Astrocyte of the spinal cord (primary cell): ENCODE data around the gene CCDC47.

Source experiments
- DNase-seq: peaks from one replicate; pipeline ENCODE4 v3.0.0; 2011; ENCODE audit warnings: low read depth, low spot score
- H3K4me3 ChIP-seq: 2 replicates; pipeline ENCODE4 v1.5.1; 2011; ENCODE audit warnings: low read depth, mild to moderate bottlenecking, low read length, moderate library complexity
- in situ Hi-C: cut with HindIII; loops from 2 replicates; pipeline ENCODE4 v1.10.0; 2017; ENCODE audit warnings: low sequenced_read_pairs
- TF ChIP-seq, protein P1 (sequence below): IDR thresholded peaks from 2 replicates; pipeline ENCODE4 v1.5.1; 2012; ENCODE audit warnings: low read depth, mild to moderate bottlenecking, low read length, inconsistent platforms

CCDC47 gene

DNA sequence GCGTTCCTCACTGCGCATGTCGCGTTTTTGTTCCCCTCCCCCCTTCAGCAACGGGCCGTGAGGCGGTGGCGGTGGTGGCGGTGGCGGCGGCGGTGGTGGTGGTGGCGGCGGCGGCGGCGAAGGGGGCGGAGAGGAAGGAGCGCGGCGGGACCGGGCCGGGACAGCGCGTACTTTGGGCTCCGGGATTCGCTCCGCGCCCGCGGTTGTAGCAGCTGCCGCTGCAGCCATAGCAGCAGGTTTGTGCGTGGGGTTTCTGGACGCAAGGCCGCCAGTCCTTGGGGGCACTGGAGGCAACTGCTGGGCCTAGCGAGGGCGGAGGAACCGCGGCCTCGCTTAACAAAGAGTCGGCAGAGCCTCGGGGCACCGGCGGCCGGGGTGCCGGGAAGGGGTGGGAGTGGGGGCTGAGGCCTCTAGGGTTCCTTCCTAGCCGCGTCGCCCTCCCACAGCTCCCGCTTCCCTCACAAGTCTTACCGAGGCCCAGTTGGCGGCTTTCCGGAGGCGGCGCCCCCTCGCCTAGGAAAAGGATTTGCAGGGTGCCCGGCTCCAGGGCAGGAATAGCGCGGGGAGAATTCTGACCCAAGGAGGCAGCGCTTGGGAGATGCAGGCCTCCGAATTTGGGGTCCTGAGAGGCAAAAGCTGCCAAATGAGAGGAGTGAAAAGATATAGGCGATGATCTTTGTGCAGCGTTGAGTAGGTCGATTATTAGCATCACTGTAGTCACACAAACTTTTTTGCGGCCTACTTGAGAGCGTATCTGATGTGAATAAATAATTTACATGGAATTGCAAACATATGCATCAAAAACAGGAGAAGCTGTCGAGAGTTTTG lies 958 bp upstream of the CCDC47 start, which contains the start of gene DDX42:
Gene DDX42, plus strand, starts transcription at position 30 of the 828 bp plus-strand sequence. CDS start 12,880 bp downstream, outside the sequence.
- peak; percentile 70 for DNase-seq
- TF ChIP-seq, protein P1, sequence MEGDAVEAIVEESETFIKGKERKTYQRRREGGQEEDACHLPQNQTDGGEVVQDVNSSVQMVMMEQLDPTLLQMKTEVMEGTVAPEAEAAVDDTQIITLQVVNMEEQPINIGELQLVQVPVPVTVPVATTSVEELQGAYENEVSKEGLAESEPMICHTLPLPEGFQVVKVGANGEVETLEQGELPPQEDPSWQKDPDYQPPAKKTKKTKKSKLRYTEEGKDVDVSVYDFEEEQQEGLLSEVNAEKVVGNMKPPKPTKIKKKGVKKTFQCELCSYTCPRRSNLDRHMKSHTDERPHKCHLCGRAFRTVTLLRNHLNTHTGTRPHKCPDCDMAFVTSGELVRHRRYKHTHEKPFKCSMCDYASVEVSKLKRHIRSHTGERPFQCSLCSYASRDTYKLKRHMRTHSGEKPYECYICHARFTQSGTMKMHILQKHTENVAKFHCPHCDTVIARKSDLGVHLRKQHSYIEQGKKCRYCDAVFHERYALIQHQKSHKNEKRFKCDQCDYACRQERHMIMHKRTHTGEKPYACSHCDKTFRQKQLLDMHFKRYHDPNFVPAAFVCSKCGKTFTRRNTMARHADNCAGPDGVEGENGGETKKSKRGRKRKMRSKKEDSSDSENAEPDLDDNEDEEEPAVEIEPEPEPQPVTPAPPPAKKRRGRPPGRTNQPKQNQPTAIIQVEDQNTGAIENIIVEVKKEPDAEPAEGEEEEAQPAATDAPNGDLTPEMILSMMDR = no peak
- in situ Hi-C loops = no loop called here
- peak within 1 kb of the TSS; percentile 94 for H3K4me3 ChIP-seq

DNA sequence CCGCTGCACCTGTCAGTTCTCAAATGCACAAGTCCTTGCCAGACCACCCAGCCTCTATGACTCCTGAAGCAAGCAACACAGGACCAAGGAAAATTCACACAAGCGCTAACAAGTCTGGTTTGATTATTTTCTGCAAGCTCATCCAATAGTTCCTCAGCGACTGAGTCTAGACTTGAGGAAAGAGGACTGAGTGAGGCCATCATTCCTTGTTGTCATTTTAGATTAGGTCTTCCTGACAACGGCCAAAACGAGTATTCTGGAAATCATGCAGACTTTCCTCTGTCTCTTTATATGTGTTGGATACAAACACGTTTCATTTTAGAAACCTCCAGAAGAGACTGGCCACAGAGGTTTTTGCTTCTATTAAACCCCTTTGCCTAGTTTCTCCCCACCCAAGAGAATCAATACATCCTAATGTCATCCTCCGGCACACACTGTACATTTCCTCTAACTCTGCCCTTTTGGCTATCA lies 561 bp downstream of the CCDC47 start:
- peak; percentile 31 for DNase-seq
- H3K4me3 ChIP-seq = peak overlapping the region; percentile 94
- in situ Hi-C loops = no loop called here

DNA sequence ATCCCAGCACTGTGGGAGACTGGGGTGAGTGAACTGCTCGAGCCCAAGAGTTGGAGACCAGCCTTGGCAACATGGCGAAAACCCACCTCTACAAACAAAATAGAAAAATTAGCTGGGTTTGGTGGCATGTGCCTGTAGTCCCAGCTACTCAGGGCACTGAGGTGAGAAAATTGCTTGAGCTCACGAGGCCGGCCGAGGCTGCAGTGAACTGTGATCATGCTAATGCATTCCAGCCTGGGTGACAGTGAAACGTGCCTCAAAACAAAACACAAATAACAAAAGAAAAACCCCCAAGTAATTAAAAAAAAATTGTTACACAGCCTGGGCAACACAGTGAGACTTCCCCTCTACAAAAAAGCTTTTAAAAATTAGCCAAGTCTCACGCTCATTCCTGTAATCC lies 5.0 kb downstream of the CCDC47 start:
- no peak overlapping the region for H3K4me3 ChIP-seq
- DNase-seq = no peak
- in situ Hi-C loops = no loop called here
- TF ChIP-seq, protein P1 = no peak

More for the DNA sequence above, 561 bp downstream of the CCDC47 start:
- TF ChIP-seq, protein P1 = no peak

DNA sequence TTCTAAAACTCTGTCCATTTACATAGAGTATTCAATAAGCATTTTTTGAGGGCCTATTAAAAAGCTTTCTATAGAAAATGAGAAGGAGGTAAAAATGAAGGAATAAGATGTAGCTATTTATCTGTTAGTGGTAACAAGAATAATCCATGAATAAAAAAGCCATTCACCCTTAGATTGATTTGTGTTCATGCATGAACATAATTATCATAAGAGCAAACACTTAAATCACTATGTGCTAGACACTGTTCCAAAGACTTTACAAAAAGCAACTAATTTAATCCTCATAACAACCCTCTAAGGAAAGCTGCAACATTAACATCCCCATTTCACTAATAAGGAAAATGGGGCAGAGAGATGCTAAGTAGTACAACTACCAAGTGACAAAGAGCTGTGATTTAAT lies 6.6 kb downstream of the CCDC47 start:
- H3K4me3 ChIP-seq = no peak overlapping the region
- in situ Hi-C loops = no loop called here
- TF ChIP-seq, protein P1 = no peak
- DNase-seq = no peak

DNA sequence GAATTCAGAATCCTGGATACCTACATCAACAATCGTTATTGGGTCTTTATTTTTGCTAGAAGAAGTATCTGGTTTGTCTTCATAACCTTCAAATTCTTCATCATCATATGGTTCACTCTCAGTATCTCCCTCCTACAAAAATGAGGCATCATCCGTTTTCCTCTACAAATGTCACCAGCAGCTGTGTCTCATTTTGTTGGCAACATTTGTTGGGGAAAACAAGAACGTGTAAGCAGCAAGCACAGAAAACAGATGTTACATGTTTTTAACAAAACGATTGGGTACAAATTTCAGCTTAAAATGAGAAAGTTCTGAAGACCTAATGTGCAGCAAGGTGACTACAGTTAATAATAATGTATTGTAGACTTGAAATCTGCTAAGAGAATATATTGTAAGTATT lies 8.7 kb downstream of the CCDC47 start:
- DNase-seq = no peak
- no peak overlapping the region for H3K4me3 ChIP-seq
- in situ Hi-C loops = no loop called here
- TF ChIP-seq, protein P1 = no peak

DNA sequence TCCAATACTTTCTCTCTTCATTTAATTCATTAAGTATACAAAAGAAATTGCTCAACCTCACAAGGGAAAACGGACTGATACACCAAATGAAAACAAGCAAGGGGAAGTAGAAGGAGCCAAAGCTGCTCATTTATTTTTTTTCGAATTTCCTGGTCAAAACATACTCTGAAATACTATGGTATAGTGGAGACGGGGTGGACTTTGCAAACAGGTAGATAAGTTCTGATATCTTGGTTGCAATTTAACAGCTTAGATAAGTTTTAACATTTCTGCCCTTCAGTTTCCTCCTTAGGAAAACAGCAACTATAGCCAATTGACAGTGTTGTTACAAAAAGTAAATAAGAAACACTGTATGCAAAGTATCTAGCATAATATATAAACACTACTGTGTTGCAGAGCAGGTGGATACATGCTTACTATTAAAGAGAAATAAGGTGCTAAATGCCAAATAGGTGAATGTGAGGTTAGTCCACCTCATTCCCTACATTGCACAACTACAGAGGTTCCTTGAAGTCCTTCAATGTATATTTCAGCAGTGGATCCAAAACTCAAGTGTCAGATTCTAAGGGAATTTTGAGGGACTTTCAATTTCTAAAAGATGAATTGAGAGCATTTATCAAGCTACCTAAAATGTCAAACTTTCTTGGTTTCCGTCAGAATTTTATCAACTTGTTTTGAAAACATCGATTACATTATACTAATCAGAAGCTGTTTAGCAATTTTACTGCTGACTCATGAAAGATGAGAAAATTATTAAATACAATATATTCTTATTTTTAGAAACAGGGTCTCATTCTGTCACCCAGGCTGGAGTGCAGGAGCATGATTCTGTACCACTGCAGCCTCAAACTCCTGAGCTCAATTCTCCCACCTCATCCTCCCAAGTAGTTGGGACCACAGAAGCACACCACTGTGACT lies 11.0 kb downstream of the CCDC47 start:
- TF ChIP-seq, protein P1 = no peak
- DNase-seq = no peak
- in situ Hi-C loops = no loop called here
- no peak overlapping the region for H3K4me3 ChIP-seq
